NCI-H187 (cell line): ENCODE measurements around the gene ACVR1C.

Source experiments
- DNase-seq, 2 experiments: peaks; one replicate each; lab custom pipeline; 2025; lab: John Stamatoyannopoulos, UW

The ACVR1C gene

GRCh38 chr2:157497638-157498314 is 130.9 kb downstream of the ACVR1C start:
- DNase-seq = no peak

- peak in 1 of 2 experiments; percentile 10 for DNase-seq
These were observed 136.4 kb downstream of the ACVR1C start for GRCh38 chr2:157492189-157492773.

GRCh38 chr2:157489983-157490382 is 138.7 kb downstream of the ACVR1C start:
- DNase-seq = no peak

- DNase-seq = no peak
These were observed 139.8 kb downstream of the ACVR1C start for GRCh38 chr2:157488877-157489276.

- no peak for DNase-seq
These were observed 140.9 kb downstream of the ACVR1C start for GRCh38 chr2:157487747-157488146.

- DNase-seq = no peak
These were observed 141.4 kb downstream of the ACVR1C start for GRCh38 chr2:157487271-157487610.

GRCh38 chr2:157486596-157487270 is 141.9 kb downstream of the ACVR1C start:
- DNase-seq = no peak

- DNase-seq = no peak
These were observed 148.3 kb downstream of the ACVR1C start for GRCh38 chr2:157480182-157480961.

GRCh38 chr2:157479081-157480027 is 149.3 kb downstream of the ACVR1C start:
- DNase-seq = no peak

- no peak for DNase-seq
These were observed 150.7 kb downstream of the ACVR1C start for GRCh38 chr2:157477919-157478318.

- no peak for DNase-seq
These were observed 151.5 kb downstream of the ACVR1C start for GRCh38 chr2:157476953-157477709.
